RWPE2 (cell line): ENCODE data around the gene LDLRAD2.

Experiments
- ATAC-seq: fragments of 200-7000 bp; cut with Tn5 transposase; 3 replicates; pipeline ENCODE4 v1.9.1; 2021; ENCODE audit warnings: low read depth
- DNase-seq: peaks from one replicate; pipeline ENCODE4 v3.0.0-alpha.2; 2020; ENCODE audit warnings: low spot score
- H3K27ac ChIP-seq: fragments of 450-650 bp; 2 replicates; pipeline ENCODE4 v1.5.1; 2017; ENCODE audit warnings: mild to moderate bottlenecking; ENCODE audit not compliant: poor library complexity, severe bottlenecking
- H3K27me3 ChIP-seq: fragments of 250-450 bp; sonication (Bioruptor Pico); 2 replicates; pipeline ENCODE4 v1.5.1; 2021; ENCODE audit warnings: mild to moderate bottlenecking, moderate library complexity; ENCODE audit not compliant: insufficient read depth, poor library complexity, severe bottlenecking
- H3K36me3 ChIP-seq: fragments of 250-450 bp; sonication (Bioruptor Pico); 2 replicates; pipeline ENCODE4 v1.5.1; 2020; ENCODE audit warnings: low read depth, mild to moderate bottlenecking, moderate library complexity
- H3K4me1 ChIP-seq: fragments of 250-450 bp; sonication (Bioruptor Pico); 2 replicates; pipeline ENCODE4 v1.5.1; 2021; ENCODE audit warnings: mild to moderate bottlenecking, moderate library complexity; ENCODE audit not compliant: insufficient read depth, poor library complexity, severe bottlenecking
- H3K4me3 ChIP-seq: fragments of 250-450 bp; sonication (Bioruptor Pico); 2 replicates; pipeline ENCODE4 v1.5.1; 2021; ENCODE audit warnings: mild to moderate bottlenecking, moderate library complexity; ENCODE audit not compliant: severe bottlenecking
- H3K9me3 ChIP-seq: fragments of 250-450 bp; sonication (Bioruptor Pico); 2 replicates; pipeline ENCODE4 v1.5.1; 2021; ENCODE audit warnings: mild to moderate bottlenecking, moderate library complexity; ENCODE audit not compliant: severe bottlenecking
- CTCF ChIP-seq: fragments of 450-650 bp; IDR thresholded peaks from one replicate; pipeline ENCODE4 v1.5.1; 2017; ENCODE audit warnings: mild to moderate bottlenecking, moderate library complexity; ENCODE audit not compliant: poor library complexity, severe bottlenecking

LDLRAD2 gene

GRCh38 chr1:21854751-21855131 is 42.7 kb downstream of the LDLRAD2 start:
- DNase-seq: peak; percentile 66
- Histone ChIP-seq H3K4me1 (peaks cover 2% of the 10 kb centered on the region), H3K27ac (no peak overlapping the region), H3K9me3 (no peaks in the 10 kb centered on the region), H3K4me3 (no peak overlapping the region), H3K36me3 (peaks cover 52% of the 10 kb centered on the region), H3K27me3 (no peaks in the 10 kb centered on the region)
- ATAC-seq: no peak
- no peak for TF ChIP-seq CTCF

- H3K4me3 ChIP-seq: no peak overlapping the region
- ATAC-seq (peak; percentile 61), DNase-seq (peak; percentile 62)
- H3K9me3 ChIP-seq: no peaks in the 10 kb centered on the region
- no peak for TF ChIP-seq CTCF
- no peaks in the 10 kb centered on the region for H3K27me3 ChIP-seq
- H3K36me3 ChIP-seq: peaks cover 54% of the 10 kb centered on the region
- H3K4me1 ChIP-seq: peaks cover 2% of the 10 kb centered on the region
- H3K27ac ChIP-seq: no peak overlapping the region
Measured at GRCh38 chr1:21855257-21856096, 43.4 kb downstream of the LDLRAD2 start.

GRCh38 chr1:21857142-21857839 is 45.2 kb downstream of the LDLRAD2 start:
- Histone ChIP-seq H3K4me3 (no peak overlapping the region), H3K27me3 (no peaks in the 10 kb centered on the region), H3K4me1 (peaks cover 2% of the 10 kb centered on the region), H3K27ac (no peak overlapping the region), H3K9me3 (no peaks in the 10 kb centered on the region), H3K36me3 (peaks cover 58% of the 10 kb centered on the region)
- ATAC-seq (no peak), DNase-seq (no peak)
- TF ChIP-seq CTCF: no peak

GRCh38 chr1:21857840-21858670 is 46.0 kb downstream of the LDLRAD2 start:
- no peak for DNase-seq
- TF ChIP-seq CTCF: no peak
- H3K9me3 ChIP-seq: no peaks in the 10 kb centered on the region
- H3K4me3 ChIP-seq: no peak overlapping the region
- H3K36me3 ChIP-seq: peaks cover 58% of the 10 kb centered on the region
- peaks cover 2% of the 10 kb centered on the region for H3K4me1 ChIP-seq
- no peak overlapping the region for H3K27ac ChIP-seq
- no peaks in the 10 kb centered on the region for H3K27me3 ChIP-seq
- no peak for ATAC-seq
